ENCODE measurements around the gene SH3RF3. TPM values are rescaled to one million over a fixed set of nuclear protein-coding genes. Genes with fewer than 3 reads are reported as not detected.
A peak's percentile ranks its signal among the peaks of the same experiment; 100 is the strongest.

The SH3RF3 gene
- total and polyA plus RNA-seq, 5 donors from 2014 or later: 0.16 to 1.6 (median 0.76) TPM

- Mint-ChIP-seq H3K27ac (peak overlapping the region in 1 of 3 donors; percentile 62), H3K27me3 (no peaks in the 10 kb centered on the region), H3K4me1 (peaks cover 0 to 13% (median 4%) of the 10 kb centered on the region in 4 donors), H3K4me3 (no peak overlapping the region), H3K9me3 (no peaks in the 10 kb centered on the region), H3K36me3 (no peaks in the 10 kb centered on the region)
- no peak for ATAC-seq (ENCODE audit: low read depth in 2 of 2)
- H3K4me3 ChIP-seq (ENCODE audit: low read depth, low read length): no peak overlapping the region
- H3K4me1 ChIP-seq (ENCODE audit: control insufficient read depth, insufficient read depth, low read length, poor library complexity, severe bottlenecking): no peaks in the 10 kb centered on the region
- no peak overlapping the region for H3K27ac ChIP-seq (ENCODE audit: insufficient read depth, low read length, poor library complexity, severe bottlenecking)
- H3K27me3 ChIP-seq (ENCODE audit: control insufficient read depth, insufficient read depth, low read length): no peaks in the 10 kb centered on the region
- H3K9me3 ChIP-seq (ENCODE audit: control insufficient read depth in 2 of 2, low read length in 2 of 2): no peaks in the 10 kb centered on the region
- H3K36me3 ChIP-seq (ENCODE audit: control insufficient read depth, insufficient read depth, low read length): no peaks in the 10 kb centered on the region
- no peak for DNase-seq
Measured at GRCh38 chr2:109517118-109517889, 388.3 kb downstream of the SH3RF3 start.

DNA sequence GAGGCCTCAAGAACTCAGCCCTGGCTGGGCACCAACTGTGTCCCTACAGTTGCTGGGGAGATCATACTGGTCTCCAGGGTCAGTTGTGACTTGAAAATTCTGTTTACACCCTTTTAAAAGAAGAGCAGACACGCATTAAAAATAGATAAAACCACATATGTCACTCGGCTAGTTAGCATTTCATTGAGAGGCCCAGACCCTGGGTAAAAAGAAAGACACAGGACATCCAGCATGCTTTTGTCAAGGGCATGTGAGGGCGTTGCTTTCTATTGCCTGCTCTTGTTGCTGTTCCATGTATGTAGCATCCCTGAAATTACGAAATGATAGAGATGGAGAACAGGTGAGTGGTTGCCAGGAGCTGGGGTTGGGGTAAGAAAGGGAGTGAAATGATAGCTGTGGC, 390.5 kb downstream of the SH3RF3 start:
- no peak for ATAC-seq (ENCODE audit: low read depth in 2 of 2)
- Mint-ChIP-seq H3K4me1 (peaks cover 0 to 3% (median 0%) of the 10 kb centered on the region in 4 donors), H3K36me3 (no peaks in the 10 kb centered on the region)

GRCh38 chr2:109521233-109522062, 392.4 kb downstream of the SH3RF3 start:
- Mint-ChIP-seq H3K4me1 (peaks cover 0 to 3% (median 0%) of the 10 kb centered on the region in 4 donors), H3K27ac (no peak overlapping the region), H3K9me3 (no peaks in the 10 kb centered on the region), H3K36me3 (no peaks in the 10 kb centered on the region), H3K4me3 (no peak overlapping the region), H3K27me3 (peaks cover 4% of the 10 kb centered on the region)
- no peak overlapping the region for H3K4me3 ChIP-seq (ENCODE audit: low read depth, low read length)
- H3K9me3 ChIP-seq (ENCODE audit: control insufficient read depth in 2 of 2, low read length in 2 of 2): no peaks in the 10 kb centered on the region
- H3K27me3 ChIP-seq (ENCODE audit: control insufficient read depth, insufficient read depth, low read length): no peaks in the 10 kb centered on the region
- no peak for DNase-seq
- ATAC-seq (ENCODE audit: low read depth in 2 of 2): no peak
- no peaks in the 10 kb centered on the region for H3K36me3 ChIP-seq (ENCODE audit: control insufficient read depth, insufficient read depth, low read length)
- no peaks in the 10 kb centered on the region for H3K4me1 ChIP-seq (ENCODE audit: control insufficient read depth, insufficient read depth, low read length, poor library complexity, severe bottlenecking)
- no peak overlapping the region for H3K27ac ChIP-seq (ENCODE audit: insufficient read depth, low read length, poor library complexity, severe bottlenecking)

More for the DNA sequence above, 390.5 kb downstream of the SH3RF3 start:
- no peaks in the 10 kb centered on the region for H3K4me1 ChIP-seq (ENCODE audit: control insufficient read depth, insufficient read depth, low read length, poor library complexity, severe bottlenecking)
- no peak overlapping the region for H3K4me3 ChIP-seq (ENCODE audit: low read depth, low read length)
- no peak for DNase-seq
- H3K27me3 ChIP-seq (ENCODE audit: control insufficient read depth, insufficient read depth, low read length): no peaks in the 10 kb centered on the region
- Mint-ChIP-seq H3K27ac (no peak overlapping the region), H3K9me3 (no peaks in the 10 kb centered on the region), H3K4me3 (no peak overlapping the region), H3K27me3 (peaks cover 4% of the 10 kb centered on the region)
- H3K9me3 ChIP-seq (ENCODE audit: control insufficient read depth in 2 of 2, low read length in 2 of 2): no peaks in the 10 kb centered on the region
- H3K36me3 ChIP-seq (ENCODE audit: control insufficient read depth, insufficient read depth, low read length): no peaks in the 10 kb centered on the region
- no peak overlapping the region for H3K27ac ChIP-seq (ENCODE audit: insufficient read depth, low read length, poor library complexity, severe bottlenecking)

DNA sequence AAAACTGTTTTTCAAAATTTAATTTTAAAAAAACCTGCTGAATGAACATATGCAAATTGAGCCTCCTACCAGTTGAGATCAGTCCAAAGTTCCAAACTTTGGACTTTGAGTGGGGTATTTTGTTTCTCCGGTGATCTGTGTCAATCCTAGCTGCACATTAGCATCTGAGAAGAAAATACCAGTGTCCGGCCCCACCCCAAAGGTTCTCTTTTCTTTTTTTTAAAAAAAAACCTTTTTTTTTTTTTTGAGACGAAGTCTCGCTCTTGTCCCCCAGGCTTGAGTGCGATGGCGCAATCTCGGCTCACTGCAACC, 393.0 kb downstream of the SH3RF3 start:
- DNase-seq (no peak), ATAC-seq (ENCODE audit: low read depth in 2 of 2) (no peak)
- H3K9me3 ChIP-seq (ENCODE audit: control insufficient read depth in 2 of 2, low read length in 2 of 2): no peaks in the 10 kb centered on the region
- no peak overlapping the region for H3K4me3 ChIP-seq (ENCODE audit: low read depth, low read length)
- H3K36me3 ChIP-seq (ENCODE audit: control insufficient read depth, insufficient read depth, low read length): no peaks in the 10 kb centered on the region
- Mint-ChIP-seq H3K9me3 (no peaks in the 10 kb centered on the region), H3K4me1 (peaks cover 0 to 3% (median 0%) of the 10 kb centered on the region in 4 donors), H3K27me3 (peaks cover 4% of the 10 kb centered on the region), H3K27ac (no peak overlapping the region), H3K4me3 (no peak overlapping the region), H3K36me3 (no peaks in the 10 kb centered on the region)
- H3K27ac ChIP-seq (ENCODE audit: insufficient read depth, low read length, poor library complexity, severe bottlenecking): no peak overlapping the region
- no peaks in the 10 kb centered on the region for H3K4me1 ChIP-seq (ENCODE audit: control insufficient read depth, insufficient read depth, low read length, poor library complexity, severe bottlenecking)
- no peaks in the 10 kb centered on the region for H3K27me3 ChIP-seq (ENCODE audit: control insufficient read depth, insufficient read depth, low read length)

DNA sequence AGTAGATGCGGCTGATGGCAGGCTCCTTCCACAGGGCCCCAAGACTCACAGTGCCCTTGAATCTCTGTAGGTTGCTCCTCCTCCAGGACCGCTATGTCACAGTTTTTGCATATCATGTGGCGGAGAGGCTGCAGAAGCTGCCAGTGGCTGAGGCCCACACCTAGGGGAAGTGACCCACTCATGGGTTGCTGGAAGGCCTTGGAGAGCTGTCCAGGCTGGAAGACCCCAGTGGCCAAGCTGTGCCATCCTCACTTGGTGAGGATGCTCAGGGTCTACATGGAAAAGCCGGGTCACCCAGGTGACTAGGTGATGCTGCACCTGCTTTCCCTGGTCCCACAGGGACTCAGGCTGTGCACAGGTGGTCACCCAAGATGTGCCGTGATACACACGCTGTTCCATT, 394.1 kb downstream of the SH3RF3 start:
- H3K36me3 ChIP-seq (ENCODE audit: control insufficient read depth, insufficient read depth, low read length): no peaks in the 10 kb centered on the region
- H3K36me3 Mint-ChIP-seq: no peaks in the 10 kb centered on the region
- DNase-seq: no peak
- no peak overlapping the region for H3K4me3 ChIP-seq (ENCODE audit: low read depth, low read length)
- no peaks in the 10 kb centered on the region for H3K9me3 Mint-ChIP-seq
- H3K27me3 Mint-ChIP-seq: peaks cover 4% of the 10 kb centered on the region
- H3K4me3 Mint-ChIP-seq: no peak overlapping the region
- no peaks in the 10 kb centered on the region for H3K27me3 ChIP-seq (ENCODE audit: control insufficient read depth, insufficient read depth, low read length)
- peaks cover 0 to 2% (median 0%) of the 10 kb centered on the region in 4 donors for H3K4me1 Mint-ChIP-seq
- no peak overlapping the region for H3K27ac Mint-ChIP-seq
- no peak for ATAC-seq (ENCODE audit: low read depth in 2 of 2)
- H3K4me1 ChIP-seq (ENCODE audit: control insufficient read depth, insufficient read depth, low read length, poor library complexity, severe bottlenecking): no peaks in the 10 kb centered on the region
- no peak overlapping the region for H3K27ac ChIP-seq (ENCODE audit: insufficient read depth, low read length, poor library complexity, severe bottlenecking)
- H3K9me3 ChIP-seq (ENCODE audit: control insufficient read depth in 2 of 2, low read length in 2 of 2): no peaks in the 10 kb centered on the region

DNA sequence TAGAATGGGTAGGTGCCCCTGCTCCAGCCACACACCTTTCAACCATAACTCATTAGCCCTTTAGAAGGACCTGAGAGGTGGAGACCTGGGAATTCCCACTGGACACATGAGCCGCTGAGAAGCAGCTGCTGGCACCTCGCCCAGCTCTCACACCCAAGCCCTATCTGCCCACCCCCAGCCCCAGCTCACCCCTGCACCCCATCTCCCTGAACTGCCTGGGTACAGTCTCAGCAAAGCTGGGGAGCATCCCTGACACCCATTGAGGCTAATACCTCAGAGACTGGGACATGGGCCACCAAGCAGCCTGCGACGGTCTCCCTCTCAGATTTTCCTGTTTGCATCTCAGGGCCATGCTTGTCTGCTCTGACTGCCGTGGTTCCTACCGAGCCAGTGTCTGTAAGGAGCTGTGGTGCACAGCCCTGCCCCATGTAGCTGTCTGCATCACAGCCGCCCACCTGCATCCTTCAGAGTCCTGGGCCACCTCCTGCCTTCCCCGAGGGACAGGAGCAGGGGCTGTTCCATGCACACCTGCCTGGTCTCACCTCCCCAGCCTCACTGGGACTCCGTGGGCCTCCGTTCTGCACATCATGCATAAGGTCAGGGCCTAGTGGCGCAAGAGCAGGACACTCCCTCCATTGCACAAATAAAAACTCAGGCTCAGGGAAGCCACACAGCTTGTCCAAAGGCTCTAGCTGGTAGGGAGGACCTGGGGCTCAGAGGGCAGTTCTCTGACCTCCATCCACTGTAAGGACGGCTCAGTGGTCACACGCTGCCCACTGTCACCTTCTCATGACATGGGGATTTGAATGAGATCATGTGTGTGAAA, 394.7 kb downstream of the SH3RF3 start:
- Mint-ChIP-seq H3K9me3 (no peaks in the 10 kb centered on the region), H3K36me3 (no peaks in the 10 kb centered on the region)

GRCh38 chr2:109525836-109526235, 396.8 kb downstream of the SH3RF3 start:
- no peak for DNase-seq
- ATAC-seq (ENCODE audit: low read depth in 2 of 2): no peak
- no peak overlapping the region for H3K4me3 Mint-ChIP-seq

More for the DNA sequence above, 394.7 kb downstream of the SH3RF3 start:
- Mint-ChIP-seq H3K27ac (no peak overlapping the region), H3K4me1 (no peaks in the 10 kb centered on the region), H3K27me3 (peaks cover 4% of the 10 kb centered on the region), H3K4me3 (no peak overlapping the region)
- Histone ChIP-seq H3K4me1 (ENCODE audit: control insufficient read depth, insufficient read depth, low read length, poor library complexity, severe bottlenecking) (no peaks in the 10 kb centered on the region), H3K36me3 (ENCODE audit: control insufficient read depth, insufficient read depth, low read length) (no peaks in the 10 kb centered on the region), H3K27ac (ENCODE audit: insufficient read depth, low read length, poor library complexity, severe bottlenecking) (no peak overlapping the region), H3K4me3 (ENCODE audit: low read depth, low read length) (no peak overlapping the region), H3K9me3 (ENCODE audit: control insufficient read depth in 2 of 2, low read length in 2 of 2) (no peaks in the 10 kb centered on the region), H3K27me3 (ENCODE audit: control insufficient read depth, insufficient read depth, low read length) (no peaks in the 10 kb centered on the region)
- no peak for DNase-seq
- ATAC-seq (ENCODE audit: low read depth in 2 of 2): no peak

More at GRCh38 chr2:109525836-109526235, 396.8 kb downstream of the SH3RF3 start:
- H3K36me3 ChIP-seq (ENCODE audit: control insufficient read depth, insufficient read depth, low read length): no peaks in the 10 kb centered on the region
- Mint-ChIP-seq H3K9me3 (no peaks in the 10 kb centered on the region), H3K27ac (no peak overlapping the region), H3K27me3 (peaks cover 10% of the 10 kb centered on the region), H3K36me3 (no peaks in the 10 kb centered on the region), H3K4me1 (no peaks in the 10 kb centered on the region)
- no peak overlapping the region for H3K4me3 ChIP-seq (ENCODE audit: low read depth, low read length)
- H3K27ac ChIP-seq (ENCODE audit: insufficient read depth, low read length, poor library complexity, severe bottlenecking): no peak overlapping the region
- H3K27me3 ChIP-seq (ENCODE audit: control insufficient read depth, insufficient read depth, low read length): no peaks in the 10 kb centered on the region
- H3K9me3 ChIP-seq (ENCODE audit: control insufficient read depth in 2 of 2, low read length in 2 of 2): no peaks in the 10 kb centered on the region
- H3K4me1 ChIP-seq (ENCODE audit: control insufficient read depth, insufficient read depth, low read length, poor library complexity, severe bottlenecking): no peaks in the 10 kb centered on the region
